ENCODE data around the gene KCNQ1. TPM values are rescaled to one million over a fixed set of nuclear protein-coding genes. Genes with fewer than 3 reads are reported as not detected.

KCNQ1 gene
- total RNA-seq, 2 experiments from 2014 or later = 4.3 to 9.2 TPM

- H3K36me3 Mint-ChIP-seq = no peaks in the 10 kb centered on the region
- CTCF ChIA-PET = no interaction called here
- peaks cover 45% of the 10 kb centered on the region for H3K27me3 Mint-ChIP-seq
- no peak for ATAC-seq
- H3K27ac Mint-ChIP-seq = no peak overlapping the region
- H3K9me3 Mint-ChIP-seq (ENCODE audit: low read depth) = no peaks in the 10 kb centered on the region
- peaks cover 4% of the 10 kb centered on the region for H3K4me1 Mint-ChIP-seq
- no peak overlapping the region for H3K4me3 Mint-ChIP-seq
- DNase-seq = no peak
Observed at GRCh38 chr11:2870460-2870859, 425.7 kb downstream of the KCNQ1 start.

DNA sequence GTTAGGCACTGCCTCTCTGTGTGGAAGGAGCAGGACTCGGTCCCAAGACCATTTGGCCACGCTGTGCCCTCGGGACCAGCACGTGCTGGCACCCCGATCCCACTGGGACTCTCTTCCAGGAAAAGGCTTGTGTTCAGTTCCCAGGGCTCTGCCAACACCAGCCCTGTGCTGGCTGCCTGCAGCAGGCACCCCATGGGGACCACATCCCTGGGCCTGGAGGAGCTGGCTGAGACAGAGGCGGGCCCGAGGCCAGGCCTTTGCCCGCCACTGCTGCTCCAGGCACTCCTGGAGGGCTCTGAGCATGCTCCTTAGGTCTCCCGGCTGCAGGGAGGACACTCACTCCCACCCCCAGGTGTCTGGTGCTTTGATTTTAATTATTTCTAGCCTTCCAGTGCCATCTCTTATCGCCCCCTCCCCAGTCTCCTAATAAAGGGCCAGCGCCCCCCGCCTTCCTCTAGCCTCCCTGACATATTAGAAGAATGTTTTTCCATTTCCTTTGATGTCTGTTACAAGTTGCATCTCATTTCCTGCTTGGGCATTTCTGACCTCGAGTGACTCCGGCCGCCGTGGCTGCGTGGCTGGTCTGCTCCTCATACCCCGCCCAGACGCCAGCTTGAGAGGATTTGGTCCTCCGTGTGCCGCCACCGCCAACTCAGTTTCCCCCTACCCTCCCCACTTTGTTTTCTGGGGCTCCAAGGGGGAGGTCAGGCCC is 426.3 kb downstream of the KCNQ1 start:
- Mint-ChIP-seq H3K27ac (no peak overlapping the region), H3K9me3 (ENCODE audit: low read depth) (no peaks in the 10 kb centered on the region), H3K36me3 (no peaks in the 10 kb centered on the region), H3K4me3 (no peak overlapping the region), H3K4me1 (peaks cover 4% of the 10 kb centered on the region), H3K27me3 (peaks cover 44% of the 10 kb centered on the region)
- CTCF ChIA-PET = no interaction called here
- ATAC-seq = no peak
- no peak for DNase-seq

DNA sequence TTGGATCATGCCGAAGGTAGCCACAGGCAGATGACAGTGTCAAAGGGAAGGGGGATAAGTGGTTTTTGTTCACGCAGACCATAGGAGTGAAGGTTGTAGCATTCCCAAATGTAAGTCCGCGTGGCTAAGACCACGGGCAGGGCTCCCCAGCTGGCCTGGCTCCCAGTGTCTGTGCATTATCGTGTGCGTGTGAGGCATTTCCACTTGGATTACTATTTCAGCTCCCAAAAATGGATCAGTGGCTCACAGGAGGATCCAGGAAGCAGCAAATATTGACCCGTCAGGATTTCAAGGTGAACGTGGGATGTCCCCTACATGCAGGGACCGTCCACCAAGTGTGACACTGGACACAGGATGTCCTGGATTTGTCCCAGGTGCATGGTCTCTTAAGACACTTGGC is 430.2 kb downstream of the KCNQ1 start:
- peaks cover 18% of the 10 kb centered on the region for H3K27me3 Mint-ChIP-seq
- H3K4me1 Mint-ChIP-seq = peaks cover 5% of the 10 kb centered on the region
- peaks cover 3% of the 10 kb centered on the region for H3K9me3 Mint-ChIP-seq (ENCODE audit: low read depth)
- CTCF ChIA-PET = interaction anchor here (1.4 kb wide), 1 partner anchor 342 kb away, joined by 5 read pairs; no protein-coding TSS in a partner anchor
- H3K27ac Mint-ChIP-seq = no peak overlapping the region
- ATAC-seq (no peak), DNase-seq (no peak)
- no peaks in the 10 kb centered on the region for H3K36me3 Mint-ChIP-seq
- no peak overlapping the region for H3K4me3 Mint-ChIP-seq

DNA sequence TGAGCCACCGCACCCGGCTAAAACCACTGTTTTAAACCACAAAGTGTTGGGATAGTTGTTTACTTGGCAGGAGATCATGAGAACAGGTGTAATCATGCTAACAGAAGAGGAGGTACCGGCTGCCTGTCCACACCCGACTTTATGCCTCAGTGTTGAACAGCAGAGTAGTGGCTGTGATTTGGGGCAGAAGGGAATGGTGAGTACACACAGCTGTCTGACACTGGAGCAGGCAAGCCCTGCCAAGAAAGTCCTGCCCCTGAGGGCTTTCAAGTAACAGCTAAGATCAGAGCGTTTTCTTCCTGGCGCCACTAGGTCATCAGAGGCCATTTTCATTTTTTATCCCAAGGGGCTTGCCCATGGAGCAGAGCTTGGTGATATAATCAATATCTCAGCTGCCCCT is 432.7 kb downstream of the KCNQ1 start:
- Mint-ChIP-seq H3K4me1 (peaks cover 3% of the 10 kb centered on the region), H3K4me3 (no peak overlapping the region), H3K27ac (no peak overlapping the region), H3K36me3 (no peaks in the 10 kb centered on the region), H3K9me3 (ENCODE audit: low read depth) (peaks cover 3% of the 10 kb centered on the region), H3K27me3 (peaks cover 5% of the 10 kb centered on the region)
- DNase-seq = no peak
- ATAC-seq = no peak
- CTCF ChIA-PET = interaction anchor here (1.5 to 2.3 kb wide), 3 partner anchors 11 to 344 kb away, joined by 7 to 11 read pairs (median 8); no protein-coding TSS in a partner anchor

- CTCF ChIA-PET = interaction anchor here (1.2 to 2.3 kb wide), 2 partner anchors 9 to 51 kb away, joined by 3 to 11 read pairs; no protein-coding TSS in a partner anchor
- DNase-seq (no peak), ATAC-seq (no peak)
- H3K4me1 Mint-ChIP-seq = peaks cover 5% of the 10 kb centered on the region
- no peaks in the 10 kb centered on the region for H3K36me3 Mint-ChIP-seq
- H3K27ac Mint-ChIP-seq = no peak overlapping the region
- no peak overlapping the region for H3K4me3 Mint-ChIP-seq
- H3K9me3 Mint-ChIP-seq (ENCODE audit: low read depth) = peaks cover 3% of the 10 kb centered on the region
- H3K27me3 Mint-ChIP-seq = peaks cover 18% of the 10 kb centered on the region
Observed at GRCh38 chr11:2878782-2879181, 434.0 kb downstream of the KCNQ1 start.

DNA sequence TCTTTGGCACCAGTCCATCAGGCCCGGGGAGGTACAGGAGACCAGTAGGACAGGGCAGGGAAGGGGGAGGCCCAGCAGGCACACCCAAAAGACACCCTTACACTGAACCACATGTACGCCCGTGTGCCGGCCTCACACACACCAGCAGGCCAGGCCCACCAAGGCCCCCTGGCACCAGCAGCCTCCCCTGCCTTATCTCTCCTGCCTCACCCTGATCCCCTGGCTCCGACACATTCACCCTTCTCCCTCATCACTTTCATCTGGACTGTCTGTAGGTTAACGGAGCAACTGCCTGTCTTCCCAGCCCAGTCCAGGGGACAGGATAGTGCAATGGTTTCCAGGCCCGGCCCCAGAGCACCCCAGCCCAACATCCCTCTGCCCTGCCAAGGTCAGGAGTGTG is 435.8 kb downstream of the KCNQ1 start:
- peaks cover 8% of the 10 kb centered on the region for H3K4me1 Mint-ChIP-seq
- H3K36me3 Mint-ChIP-seq = no peaks in the 10 kb centered on the region
- CTCF ChIA-PET = interaction anchor here (1.4 kb wide), 1 partner anchor 347 kb away, joined by 6 read pairs; no protein-coding TSS in a partner anchor
- H3K27ac Mint-ChIP-seq = no peak overlapping the region
- no peak overlapping the region for H3K4me3 Mint-ChIP-seq
- peaks cover 21% of the 10 kb centered on the region for H3K27me3 Mint-ChIP-seq
- DNase-seq = no peak
- ATAC-seq = no peak
- peaks cover 3% of the 10 kb centered on the region for H3K9me3 Mint-ChIP-seq (ENCODE audit: low read depth)

DNA sequence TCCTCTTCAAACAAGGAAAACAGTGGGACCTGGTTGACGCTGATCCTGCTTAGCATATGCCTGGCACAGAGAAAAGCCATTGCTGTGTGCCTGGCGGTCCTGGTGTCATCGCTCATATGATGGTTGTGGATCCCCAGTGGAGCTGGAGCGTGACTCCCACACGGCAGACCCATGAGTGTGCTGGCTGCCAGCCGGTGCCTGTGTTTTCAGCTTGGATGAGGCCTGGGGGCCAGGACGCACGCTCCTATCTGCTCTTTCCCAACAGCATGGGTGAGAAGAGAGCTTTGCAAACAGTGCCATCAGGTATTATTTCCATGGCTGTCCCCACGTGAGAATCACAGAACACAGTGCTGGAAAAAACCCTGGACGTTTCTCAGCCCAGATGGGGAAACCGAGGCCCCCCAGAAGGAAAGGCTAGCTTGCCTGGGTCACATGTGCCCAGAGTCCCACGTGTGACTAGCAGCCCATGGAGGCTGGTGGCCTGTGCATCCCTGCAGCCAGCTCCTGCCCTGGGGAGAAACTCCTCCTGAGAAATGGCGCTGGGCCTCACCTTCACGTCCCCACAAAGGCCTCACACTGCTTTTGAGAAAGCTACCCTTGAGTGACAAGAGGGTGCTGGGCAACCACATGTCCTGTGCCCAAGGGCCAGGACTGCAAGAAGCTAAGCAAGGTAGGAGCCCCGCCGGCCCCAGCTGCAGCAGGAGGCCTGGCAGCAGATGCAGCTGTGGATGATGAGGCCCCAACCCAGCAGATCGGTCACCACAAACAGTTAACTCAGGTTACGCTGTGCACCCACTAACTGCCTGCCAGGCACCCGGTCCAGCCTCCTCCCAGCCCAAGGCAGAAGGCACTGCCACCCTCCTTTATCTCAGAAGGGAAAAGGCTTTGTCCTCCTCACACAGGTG is 436.5 kb downstream of the KCNQ1 start:
- CTCF ChIA-PET = interaction anchor here (0.8 to 1.4 kb wide), 2 partner anchors 210 to 348 kb away, joined by 3 to 6 read pairs; no protein-coding TSS in a partner anchor
- DNase-seq (no peak), ATAC-seq (no peak)
- Mint-ChIP-seq H3K27ac (no peak overlapping the region), H3K36me3 (no peaks in the 10 kb centered on the region), H3K4me3 (no peak overlapping the region), H3K27me3 (peaks cover 21% of the 10 kb centered on the region), H3K4me1 (peaks cover 8% of the 10 kb centered on the region), H3K9me3 (ENCODE audit: low read depth) (peaks cover 3% of the 10 kb centered on the region)

- ATAC-seq (no peak), DNase-seq (no peak)
- no peak overlapping the region for H3K27ac Mint-ChIP-seq
- peaks cover 3% of the 10 kb centered on the region for H3K9me3 Mint-ChIP-seq (ENCODE audit: low read depth)
- H3K36me3 Mint-ChIP-seq = no peaks in the 10 kb centered on the region
- peaks cover 27% of the 10 kb centered on the region for H3K27me3 Mint-ChIP-seq
- H3K4me3 Mint-ChIP-seq = no peak overlapping the region
- CTCF ChIA-PET = interaction anchor here (0.8 to 1.4 kb wide), 2 partner anchors 210 to 349 kb away, joined by 3 to 6 read pairs; no protein-coding TSS in a partner anchor
- peaks cover 9% of the 10 kb centered on the region for H3K4me1 Mint-ChIP-seq
Observed at GRCh38 chr11:2881981-2882375, 437.2 kb downstream of the KCNQ1 start.

- peaks cover under 1% of the 10 kb centered on the region for H3K9me3 Mint-ChIP-seq (ENCODE audit: low read depth)
- H3K4me3 Mint-ChIP-seq = no peak overlapping the region
- H3K27ac Mint-ChIP-seq = no peak overlapping the region
- ATAC-seq (no peak), DNase-seq (no peak)
- no peaks in the 10 kb centered on the region for H3K36me3 Mint-ChIP-seq
- H3K4me1 Mint-ChIP-seq = peaks cover 6% of the 10 kb centered on the region
- CTCF ChIA-PET = interaction anchor here (1.7 to 13.8 kb wide), 2 partner anchors 351 to 576 kb away, joined by 4 to 471 read pairs; no protein-coding TSS in a partner anchor
- H3K27me3 Mint-ChIP-seq = peaks cover 32% of the 10 kb centered on the region
Observed at GRCh38 chr11:2882396-2883110, 437.7 kb downstream of the KCNQ1 start.

GRCh38 chr11:2883640-2883978 is 438.8 kb downstream of the KCNQ1 start:
- no peaks in the 10 kb centered on the region for H3K36me3 Mint-ChIP-seq
- H3K27ac Mint-ChIP-seq = no peak overlapping the region
- ATAC-seq (no peak), DNase-seq (no peak)
- CTCF ChIA-PET = interaction anchor here (1.1 to 13.8 kb wide), 3 partner anchors 9 to 578 kb away, joined by 4 to 471 read pairs (median 5); no protein-coding TSS in a partner anchor
- peaks cover 9% of the 10 kb centered on the region for H3K4me1 Mint-ChIP-seq
- no peak overlapping the region for H3K4me3 Mint-ChIP-seq
- peaks cover 35% of the 10 kb centered on the region for H3K27me3 Mint-ChIP-seq
- no peaks in the 10 kb centered on the region for H3K9me3 Mint-ChIP-seq (ENCODE audit: low read depth)

DNA sequence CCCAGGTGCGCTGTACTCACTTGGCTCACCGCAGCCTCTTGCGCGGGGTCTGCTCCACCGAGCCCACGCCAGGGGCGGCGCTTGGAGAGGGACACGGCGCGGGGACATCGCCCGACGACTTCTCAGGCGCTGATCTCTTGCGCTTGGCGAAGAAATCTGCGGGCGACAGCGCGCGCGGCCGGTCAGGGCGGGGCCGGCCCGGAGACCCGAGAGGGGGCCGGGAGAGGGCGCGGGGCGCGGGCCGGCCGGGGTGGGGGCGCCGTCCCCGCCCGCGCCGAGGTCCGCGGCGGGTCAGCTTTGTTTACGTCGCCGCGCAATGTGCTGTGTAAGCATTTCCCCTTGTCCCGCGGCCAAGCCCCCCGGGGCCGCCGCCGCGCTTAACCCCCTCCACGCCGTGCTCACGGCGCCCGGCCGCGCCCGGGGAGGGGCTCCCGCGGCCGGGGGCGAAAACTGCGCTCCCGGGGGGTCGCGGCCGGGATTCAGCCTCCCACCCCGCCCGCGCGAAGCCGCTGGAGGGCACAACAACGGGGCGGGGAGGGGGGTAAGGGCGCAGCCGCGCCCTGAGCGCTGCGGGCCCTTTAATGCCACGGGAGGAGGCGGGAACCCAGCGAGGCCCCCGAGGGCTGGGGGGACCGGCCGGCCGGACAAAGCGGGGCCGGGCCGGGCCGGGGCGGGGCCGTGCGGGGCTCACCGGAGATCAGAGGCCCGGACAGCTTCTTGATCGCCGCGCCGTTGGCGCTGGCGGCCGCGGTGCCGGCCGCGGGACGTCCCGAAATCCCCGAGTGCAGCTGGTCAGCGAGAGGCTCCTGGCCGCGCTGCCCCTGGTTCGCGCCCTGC is 439.4 kb downstream of the KCNQ1 start:
- H3K9me3 Mint-ChIP-seq (ENCODE audit: low read depth) = no peaks in the 10 kb centered on the region
- H3K36me3 Mint-ChIP-seq = no peaks in the 10 kb centered on the region
- peaks cover 35% of the 10 kb centered on the region for H3K27me3 Mint-ChIP-seq
- H3K4me1 Mint-ChIP-seq = peaks cover 9% of the 10 kb centered on the region
- ATAC-seq (no peak), DNase-seq (no peak)
- no peak overlapping the region for H3K4me3 Mint-ChIP-seq
- no peak overlapping the region for H3K27ac Mint-ChIP-seq
- CTCF ChIA-PET = interaction anchor here (1.1 to 13.8 kb wide), 5 partner anchors 8 to 578 kb away, joined by 4 to 471 read pairs (median 5); no protein-coding TSS in a partner anchor

DNA sequence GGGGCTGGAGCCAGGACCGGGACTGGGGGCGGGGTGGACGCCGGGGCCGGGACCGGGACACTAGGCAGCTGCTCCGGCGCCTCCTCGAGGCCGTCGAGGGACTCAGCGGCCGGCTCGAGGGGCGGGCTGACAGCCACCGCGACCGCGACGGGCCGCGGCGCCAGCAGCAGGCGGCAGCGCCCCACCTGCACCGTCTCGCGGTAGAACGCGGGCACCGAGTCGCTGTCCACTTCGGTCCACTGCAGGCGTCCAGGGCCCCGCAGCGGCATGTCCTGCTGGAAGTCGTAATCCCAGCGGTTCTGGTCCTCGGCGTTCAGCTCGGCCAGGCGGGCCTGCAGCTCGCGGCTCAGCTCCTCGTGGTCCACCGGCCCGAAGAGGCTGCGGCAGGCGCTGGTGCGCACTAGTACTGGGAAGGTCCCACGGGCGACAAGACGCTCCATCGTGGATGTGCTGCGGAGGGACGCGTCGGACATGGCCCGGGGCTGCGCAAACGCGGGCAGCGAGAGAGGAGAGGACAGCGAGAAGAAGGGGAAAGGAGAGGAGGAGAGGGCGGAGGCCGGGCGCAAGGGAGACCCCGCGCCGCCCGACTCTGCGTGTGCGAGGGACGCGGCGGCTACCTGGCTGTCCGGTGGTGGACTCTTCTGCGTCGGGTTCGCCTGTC is 440.3 kb downstream of the KCNQ1 start:
- Mint-ChIP-seq H3K27ac (no peak overlapping the region), H3K4me3 (peak overlapping the region; percentile 75), H3K27me3 (peaks cover 35% of the 10 kb centered on the region), H3K9me3 (ENCODE audit: low read depth) (no peaks in the 10 kb centered on the region), H3K36me3 (no peaks in the 10 kb centered on the region), H3K4me1 (peaks cover 9% of the 10 kb centered on the region)
- no peak for DNase-seq
- CTCF ChIA-PET = interaction anchor here (0.6 to 13.8 kb wide), 8 partner anchors 14 to 554 kb away, joined by 3 to 471 read pairs (median 4); a partner anchor contains a TSS
- peak; percentile 3 for ATAC-seq
